Ovary (tissue), 9 donors: ENCODE data around the gene CSTPP1. TPM values are rescaled to one million over a fixed set of nuclear protein-coding genes. Genes with fewer than 3 reads are reported as not detected.

ENCODE experiments used
- DNase-seq, 5 donors: peaks; one replicate each; pipeline ENCODE4 v3.0.0-alpha.2; 2019 to 2020
- H3K27ac ChIP-seq, 2 donors: fragments of 200-600 bp; one replicate each; pipeline versions ENCODE4 v1.5.1 to v1.8.0; 2019 to 2022
- H3K27me3 ChIP-seq: fragments of 200-600 bp; one replicate; pipeline ENCODE4 v1.8.0; 2022
- H3K36me3 ChIP-seq: fragments of 200-600 bp; sonication (generic); one replicate; pipeline ENCODE4 v1.5.1; 2019
- H3K4me1 ChIP-seq: one replicate; pipeline ENCODE4 v1.8.1; 2013; ENCODE audit warnings: mild to moderate bottlenecking, moderate library complexity; ENCODE audit not compliant: insufficient read depth
- H3K4me3 ChIP-seq: fragments of 200-600 bp; sonication (generic); one replicate; pipeline ENCODE4 v1.5.1; 2017
- H3K9me3 ChIP-seq, 2 donors: fragments of 200-600 bp in 1 of 2; sonication (generic) in 1 of 2; one replicate each; pipeline versions ENCODE4 v1.5.1 to v1.8.1; 2013 to 2019; ENCODE audit warnings: mild to moderate bottlenecking in 1 of 2, moderate library complexity in 1 of 2
- CTCF ChIP-seq, 3 donors: fragments of 450-650 bp in 2 of 3; fragments of 200-600 bp in 1 of 3; IDR thresholded peaks; one replicate each; pipeline versions ENCODE4 v1.5.1 to v1.8.0; 2016 to 2022; ENCODE audit warnings: antibody characterized with exemption in 3 of 3, mild to moderate bottlenecking in 1 of 3
- EP300 ChIP-seq: sonication (generic); formaldehyde crosslinking; IDR thresholded peaks from one replicate; pipeline ENCODE4 v1.6.1; 2017; ENCODE audit warnings: antibody characterized with exemption
- POLR2A ChIP-seq: fragments of 450-650 bp; IDR thresholded peaks from one replicate; pipeline ENCODE4 v1.6.1; 2017; ENCODE audit warnings: antibody characterized with exemption, mild to moderate bottlenecking, moderate library complexity
- WGBS, 3 donors: extraction: QIAGEN DNeasy Blood & Tissue Kit in 1 of 3; methylation state at CpG; one replicate each; pipeline versions ENCODE4 v1.1.5 to v1.1.7; 2013 to 2017; 5-methylcytosine and 5-hydroxymethylcytosine counted together
- intact Hi-C, 4 donors: fragments of 100-400 bp; cut with DNase I; formaldehyde crosslinking; loops; one replicate each; pipeline versions ENCODE4 v1.11.0 to v1.15.1; 2022 to 2023
- polyA plus RNA-seq, 2 donors: library from polyadenylated mRNA; stranded (reverse); fragments of 200-250 nt in 1 of 2; fragments of 350-450 nt in 1 of 2; fragmentation: Illumina TruSeq in 1 of 2; extraction: RNeasy Lipid Tissue Mini Kit (QIAGEN cat#74804) in 1 of 2; gene quantifications; one replicate each; pipeline ENCODE4 v1.2.3, GENCODE V29; 2013 to 2014
- total RNA-seq, 7 donors: library from RNA; depleted of rRNA in 2 of 7; stranded (reverse); fragments of >200 nt in 2 of 7; fragmentation: NEBNext Ultra II Directional in 3 of 7; extraction: Animal tissue kit (Norgen Biotek cat#: 25700) in 3 of 7; gene quantifications; one replicate each; pipeline versions ENCODE4 v1.1.0 to v1.2.4, GENCODE V29; 2016 to 2023
- donor health status: DM: no; HTN: no; CAD: no; lungs with moderate emphysema.
- donor health status: DM: no; HTN: no; CAD: no.
- donor health status: Bipolar disorder and iron deficiency.
- donor health status: DM: yes; HTN: yes; CAD: no.
- donor health status: DM: no; HTN: no; CAD: no.
- donor health status: DM: yes; HTN: yes; CAD: no.

Gene CSTPP1
- total and polyA plus RNA-seq, 9 donors = 20.3 to 42.6 (median 25.6) TPM

- Histone ChIP-seq H3K27me3 (no peaks in the 10 kb centered on the region), H3K9me3 (no peaks in the 10 kb centered on the region), H3K4me3 (no peak overlapping the region), H3K4me1 (no peaks in the 10 kb centered on the region), H3K27ac (no peak overlapping the region), H3K36me3 (no peaks in the 10 kb centered on the region)
- intact Hi-C loops = no loop called here
- TF ChIP-seq CTCF (IDR thresholded peaks at IDR 0.05) = no peak
- TF ChIP-seq POLR2A = no peak
- TF ChIP-seq EP300 = no peak
- DNase-seq = no peak
- 72 to 93% (median 92%) methylated on average over 1 of the region's 1 CpG for WGBS, 3 donors
Observed at GRCh38 chr11:46930089-46930488, 6.5 kb upstream of the CSTPP1 start.

GRCh38 chr11:46942172-46942571 lies 5.6 kb downstream of the CSTPP1 start:
- Histone ChIP-seq H3K4me3 (no peak overlapping the region), H3K36me3 (no peaks in the 10 kb centered on the region), H3K4me1 (no peaks in the 10 kb centered on the region), H3K27me3 (no peaks in the 10 kb centered on the region), H3K9me3 (no peaks in the 10 kb centered on the region), H3K27ac (no peak overlapping the region)
- intact Hi-C loops = no loop called here
- TF ChIP-seq EP300 (no peak), CTCF (IDR thresholded peaks at IDR 0.05) (no peak), POLR2A (no peak)
- DNase-seq = no peak
- WGBS, 3 donors = 95 to 97% (median 96%) methylated on average over 6 of the region's 6 CpGs

- Histone ChIP-seq H3K27ac (no peak overlapping the region), H3K36me3 (no peaks in the 10 kb centered on the region), H3K4me1 (no peaks in the 10 kb centered on the region), H3K9me3 (no peaks in the 10 kb centered on the region), H3K27me3 (no peaks in the 10 kb centered on the region), H3K4me3 (no peak overlapping the region)
- TF ChIP-seq POLR2A (no peak), EP300 (no peak), CTCF (IDR thresholded peaks at IDR 0.05) (no peak)
- intact Hi-C loops = no loop called here
- DNase-seq = no peak
- 86 to 89% (median 87%) methylated on average over 4 of the region's 4 CpGs for WGBS, 3 donors
Observed at GRCh38 chr11:46944356-46945075, 8.0 kb downstream of the CSTPP1 start.

GRCh38 chr11:46947399-46948077 lies 11.0 kb downstream of the CSTPP1 start:
- no peak for DNase-seq
- Histone ChIP-seq H3K9me3 (no peaks in the 10 kb centered on the region), H3K27me3 (no peaks in the 10 kb centered on the region), H3K36me3 (no peaks in the 10 kb centered on the region), H3K27ac (no peak overlapping the region), H3K4me1 (no peaks in the 10 kb centered on the region), H3K4me3 (no peak overlapping the region)
- intact Hi-C loops = no loop called here
- 46 to 55% (median 50%) methylated on average over 3 of the region's 3 CpGs for WGBS, 3 donors
- TF ChIP-seq EP300 (no peak), POLR2A (no peak), CTCF (IDR thresholded peaks at IDR 0.05) (no peak)
